ENCODE measurements around the gene PRR5L.

PRR5L gene

GRCh38 chr11:36295926-36296325, at the start of gene PRR5L:
TSS of gene PRR5L (plus strand) at chr11:36296288. CDS start at chr11:36401122, 104,834 bp downstream.
- no peak for DNase-seq (ENCODE audit: low read depth)

DNA sequence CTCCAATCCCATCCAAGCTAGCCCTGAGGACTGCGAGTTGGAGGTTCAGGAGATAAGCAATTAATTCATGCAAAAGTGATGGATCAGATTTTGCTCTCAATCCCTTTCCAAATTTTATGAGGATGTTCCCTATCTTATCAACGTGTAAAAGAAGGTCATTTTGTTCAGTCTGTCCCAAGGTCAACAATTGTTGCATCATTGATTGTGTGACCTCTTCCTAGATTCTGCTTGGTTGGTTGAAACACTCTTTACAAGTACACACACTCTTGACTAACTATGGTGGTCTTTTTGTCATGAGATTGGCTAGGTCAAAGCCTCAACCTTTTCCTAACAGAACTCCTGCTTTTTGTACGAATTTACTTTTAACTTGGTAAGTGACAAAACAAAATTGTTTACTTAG, 48.6 kb upstream of the PRR5L start:
- no peak for DNase-seq (ENCODE audit: low read depth)

- no peak for DNase-seq (ENCODE audit: low read depth)
Observed at GRCh38 chr11:36248436-36248835, 47.7 kb upstream of the PRR5L start.

GRCh38 chr11:36249246-36249645, 46.8 kb upstream of the PRR5L start:
- no peak for DNase-seq (ENCODE audit: low read depth)

- DNase-seq (ENCODE audit: low read depth) = no peak
Observed at GRCh38 chr11:36251823-36252222, 44.3 kb upstream of the PRR5L start.

- no peak for DNase-seq (ENCODE audit: low read depth)
Observed at GRCh38 chr11:36253238-36253637, 42.9 kb upstream of the PRR5L start.

DNA sequence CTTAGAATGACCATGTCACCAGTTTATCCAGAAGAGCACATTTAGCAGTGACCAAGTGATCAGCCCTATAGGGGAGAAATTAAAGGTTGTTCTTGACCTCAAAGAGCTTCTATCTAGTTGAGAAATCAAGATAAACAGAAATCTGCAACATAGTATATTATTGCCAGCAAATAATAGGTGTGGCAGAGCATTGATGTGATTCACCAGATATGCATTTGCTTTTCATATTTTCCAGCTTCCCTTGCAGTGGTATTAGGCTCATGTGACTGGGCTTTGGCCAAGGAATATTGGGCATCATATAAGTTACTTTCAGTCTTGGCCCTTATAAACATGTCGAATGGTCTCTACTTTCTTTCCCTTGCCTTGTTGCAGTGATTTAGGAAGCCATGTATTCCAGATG, 41.4 kb upstream of the PRR5L start:
- DNase-seq (ENCODE audit: low read depth) = no peak

- no peak for DNase-seq (ENCODE audit: low read depth)
Observed at GRCh38 chr11:36257351-36257750, 38.7 kb upstream of the PRR5L start.

DNA sequence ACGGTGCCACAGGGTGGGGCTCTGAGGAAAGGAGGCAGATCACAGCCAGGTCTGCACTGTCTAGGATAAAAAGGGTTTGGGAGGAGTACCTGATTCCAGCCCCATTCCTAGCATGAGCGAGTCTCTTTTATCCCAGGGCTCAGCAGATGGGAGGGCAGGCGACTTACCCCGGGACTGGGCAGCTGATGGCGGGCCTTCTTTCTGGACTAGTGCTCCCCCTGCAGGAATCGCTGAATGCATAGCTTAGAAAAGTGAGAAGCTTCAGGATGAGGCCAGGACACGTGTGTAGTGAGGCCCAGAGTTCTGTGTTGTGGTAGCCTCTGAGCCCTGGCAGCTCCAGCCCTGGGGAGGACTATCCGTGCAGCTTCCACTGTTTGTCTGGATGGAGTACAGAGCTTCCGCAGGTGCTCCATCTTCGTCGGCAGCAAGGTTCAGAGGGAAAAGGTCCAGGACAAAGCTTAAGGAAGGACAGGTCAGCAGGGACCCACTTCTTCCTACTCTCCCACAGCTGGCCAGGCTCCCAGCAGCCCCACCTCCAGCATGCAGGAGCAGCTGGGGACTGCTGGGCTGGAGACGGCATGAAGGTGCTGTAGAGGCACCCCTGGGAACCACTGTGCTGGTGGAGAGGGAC, 37.2 kb upstream of the PRR5L start:
- peak; percentile 1 for DNase-seq (ENCODE audit: low read depth)

- DNase-seq (ENCODE audit: low read depth) = no peak
Observed at GRCh38 chr11:36261094-36261493, 35.0 kb upstream of the PRR5L start.

DNA sequence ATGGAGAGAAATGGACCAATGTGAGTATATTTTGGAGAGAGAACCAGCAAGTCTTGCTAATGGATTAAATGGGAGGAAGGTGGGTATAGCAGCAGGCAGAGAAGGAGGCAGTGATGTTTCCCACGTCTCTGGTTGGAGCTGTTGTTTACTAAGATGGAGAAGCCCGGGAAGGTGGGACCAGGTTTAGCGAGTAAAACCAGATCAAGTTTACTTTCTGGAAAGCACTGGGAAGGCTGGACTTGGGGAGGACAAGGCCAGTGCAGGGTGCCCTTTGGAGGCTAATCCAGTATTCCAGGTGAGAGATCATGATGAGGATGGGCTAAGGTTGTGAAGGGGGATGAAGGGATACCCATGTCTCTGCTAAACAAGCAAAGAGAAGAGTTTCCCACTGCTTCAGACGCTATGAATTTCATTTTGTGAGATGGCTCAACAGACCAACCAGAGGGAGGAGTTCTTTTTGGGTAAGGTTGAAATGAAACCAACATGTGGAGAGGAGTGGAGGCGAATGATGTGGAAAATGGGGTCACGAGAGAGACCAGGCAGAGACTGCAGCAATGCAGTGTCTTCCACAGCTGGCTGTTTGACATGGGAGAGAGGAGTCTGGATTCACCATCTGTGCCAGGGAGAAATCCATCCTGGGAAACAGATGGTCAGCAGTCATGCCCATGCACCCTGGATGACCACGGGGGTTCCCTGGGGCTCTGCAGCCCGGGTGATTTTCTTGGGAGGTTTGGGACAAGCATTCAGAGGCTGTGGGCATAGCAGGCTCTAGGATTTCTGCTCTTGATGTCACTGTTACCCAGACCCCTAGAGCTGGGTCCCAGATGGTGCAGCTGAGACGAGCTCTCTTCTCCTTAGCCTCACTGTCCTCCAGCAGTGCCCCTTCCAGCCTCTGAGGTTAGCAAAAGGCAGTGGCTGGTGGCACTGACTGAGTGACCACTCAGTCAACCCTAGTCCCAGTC, 31.8 kb upstream of the PRR5L start:
- DNase-seq (ENCODE audit: low read depth) = no peak

DNA sequence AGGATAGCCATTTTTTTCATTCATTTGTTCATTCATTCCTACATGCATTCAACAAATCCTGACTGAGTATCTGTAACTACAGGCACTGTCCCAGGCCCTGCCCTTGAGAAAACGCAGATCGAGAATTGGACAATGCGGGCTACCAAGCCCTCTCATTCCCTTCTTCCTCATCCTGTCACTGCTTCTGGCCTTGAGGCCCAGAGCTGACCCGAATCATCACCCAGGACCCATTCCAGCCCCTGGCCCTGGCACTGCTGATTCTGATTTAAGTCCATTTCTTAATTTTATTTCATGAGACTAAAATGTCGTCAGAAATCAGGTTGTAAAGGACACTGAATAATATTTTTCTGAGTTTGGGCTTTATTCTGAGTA, 31.1 kb upstream of the PRR5L start:
- DNase-seq (ENCODE audit: low read depth) = no peak

DNA sequence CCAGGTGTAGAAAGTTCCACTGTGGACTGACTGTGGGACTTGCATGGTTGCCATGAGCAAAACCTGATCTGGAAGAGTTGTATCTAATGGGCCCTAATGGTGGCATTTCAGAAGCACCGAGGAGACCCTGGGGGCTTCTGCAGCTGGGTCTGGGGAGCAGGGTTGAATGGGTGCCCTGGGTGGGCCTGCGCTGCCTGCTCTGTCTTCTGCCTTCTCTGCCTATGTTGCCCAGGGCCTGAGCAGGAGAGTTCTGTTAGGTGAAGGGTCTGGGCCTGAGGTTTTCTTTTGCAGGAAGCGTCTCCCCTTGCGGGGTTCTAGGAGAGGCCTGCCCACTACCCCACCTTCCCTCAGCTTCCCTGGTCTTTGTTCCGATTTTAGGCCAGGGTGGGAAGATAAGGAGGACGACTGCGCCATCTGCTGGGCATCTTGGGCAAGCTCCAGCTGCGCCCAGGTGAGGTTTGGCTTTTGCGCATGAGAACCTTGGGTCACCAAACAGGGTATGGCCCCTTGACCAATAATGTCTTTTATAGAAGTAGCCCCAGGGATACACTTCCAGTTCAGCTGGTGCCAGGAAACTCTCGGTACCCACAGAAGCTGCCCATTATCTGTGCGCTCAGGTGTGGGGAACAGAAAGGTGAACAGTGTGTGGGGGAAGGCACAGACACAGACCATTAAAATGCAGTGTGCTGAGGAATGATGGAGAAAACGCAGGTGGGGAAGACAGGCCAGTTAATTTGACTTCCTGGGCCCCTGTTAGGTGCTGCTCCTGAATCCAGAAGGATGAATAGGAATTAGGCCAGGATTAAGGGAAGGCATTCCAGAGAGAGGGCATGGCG, 30.1 kb upstream of the PRR5L start:
- DNase-seq (ENCODE audit: low read depth) = peak; percentile 39

- DNase-seq (ENCODE audit: low read depth) = no peak
Observed at GRCh38 chr11:36266767-36267166, 29.3 kb upstream of the PRR5L start.

- no peak for DNase-seq (ENCODE audit: low read depth)
Observed at GRCh38 chr11:36268337-36268985, 27.6 kb upstream of the PRR5L start.

GRCh38 chr11:36270701-36271100, 25.4 kb upstream of the PRR5L start:
- DNase-seq (ENCODE audit: low read depth) = no peak

DNA sequence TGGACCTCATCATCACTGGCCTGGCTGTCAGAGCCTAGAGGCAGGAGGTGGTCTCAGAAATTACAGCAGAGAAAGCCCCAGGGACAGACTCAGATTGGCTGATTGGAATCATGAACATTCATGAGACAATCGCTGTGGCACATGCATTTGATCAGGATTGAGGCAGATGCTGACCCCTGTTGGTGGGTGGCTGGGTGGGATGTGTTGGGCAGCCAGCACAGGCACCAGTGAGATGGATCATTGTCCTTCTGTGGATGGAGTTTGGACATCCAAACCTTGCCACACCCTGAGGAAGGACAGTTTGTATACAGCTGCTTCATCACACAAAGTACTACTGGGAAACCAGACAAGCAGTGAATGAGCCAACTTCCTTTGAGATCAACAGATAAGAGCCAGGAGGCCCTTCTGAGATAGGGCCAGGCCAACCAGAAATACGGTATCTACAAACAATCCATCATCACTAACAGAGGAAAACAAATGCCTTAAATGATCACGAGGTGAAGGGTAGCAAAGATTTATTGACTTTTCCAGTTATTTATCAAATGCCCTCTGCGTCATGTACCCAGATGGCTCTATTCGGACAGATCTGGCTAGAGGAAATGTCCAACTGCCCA, 24.2 kb upstream of the PRR5L start:
- no peak for DNase-seq (ENCODE audit: low read depth)

GRCh38 chr11:36273110-36273509, 23.0 kb upstream of the PRR5L start:
- no peak for DNase-seq (ENCODE audit: low read depth)

GRCh38 chr11:36274414-36274813, 21.7 kb upstream of the PRR5L start:
- DNase-seq (ENCODE audit: low read depth) = no peak

DNA sequence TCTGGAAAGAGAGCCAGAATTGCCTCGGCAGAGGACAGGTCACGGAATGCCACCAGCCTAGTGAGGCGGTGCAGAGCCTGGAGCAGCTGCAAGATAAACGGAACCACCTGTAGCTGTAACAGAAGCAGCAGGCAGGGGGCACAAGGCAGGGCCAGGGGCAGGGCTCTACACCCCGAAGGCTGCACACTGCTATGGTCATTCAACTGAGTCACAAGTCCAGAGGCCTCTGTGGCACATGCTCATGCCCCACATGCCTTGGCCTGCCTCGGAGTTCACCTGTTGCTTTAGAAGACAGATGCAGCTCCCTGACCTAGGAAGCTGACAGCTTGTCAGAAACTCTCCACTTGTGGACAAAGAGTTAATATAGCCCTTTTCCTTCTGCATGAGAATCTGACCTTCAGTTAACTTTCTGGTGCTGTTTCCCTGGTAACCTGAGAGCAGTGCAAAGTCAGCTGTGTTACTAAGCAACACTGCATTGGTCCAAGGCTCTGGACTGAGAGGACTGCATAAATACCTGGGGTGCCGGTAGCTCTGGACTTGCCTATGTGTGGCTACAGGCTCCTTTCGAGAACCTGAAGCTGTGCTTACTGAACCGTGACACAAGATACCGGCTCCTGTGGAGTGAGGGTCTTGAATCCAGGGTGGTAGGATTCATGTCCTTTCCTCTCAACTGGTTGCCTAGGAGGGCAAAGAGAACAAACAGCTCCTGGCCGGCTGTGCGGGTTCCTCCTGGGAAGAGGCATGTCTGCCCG, 17.4 kb upstream of the PRR5L start:
- DNase-seq (ENCODE audit: low read depth) = no peak

- no peak for DNase-seq (ENCODE audit: low read depth)
Observed at GRCh38 chr11:36280531-36280930, 15.6 kb upstream of the PRR5L start.
